DMS53 (cell line): Measurements from ENCODE around the gene SPTBN5.

ENCODE experiments used
- DNase-seq: peaks from one replicate; lab custom pipeline; 2025; lab: John Stamatoyannopoulos, UW

The SPTBN5 gene

DNA sequence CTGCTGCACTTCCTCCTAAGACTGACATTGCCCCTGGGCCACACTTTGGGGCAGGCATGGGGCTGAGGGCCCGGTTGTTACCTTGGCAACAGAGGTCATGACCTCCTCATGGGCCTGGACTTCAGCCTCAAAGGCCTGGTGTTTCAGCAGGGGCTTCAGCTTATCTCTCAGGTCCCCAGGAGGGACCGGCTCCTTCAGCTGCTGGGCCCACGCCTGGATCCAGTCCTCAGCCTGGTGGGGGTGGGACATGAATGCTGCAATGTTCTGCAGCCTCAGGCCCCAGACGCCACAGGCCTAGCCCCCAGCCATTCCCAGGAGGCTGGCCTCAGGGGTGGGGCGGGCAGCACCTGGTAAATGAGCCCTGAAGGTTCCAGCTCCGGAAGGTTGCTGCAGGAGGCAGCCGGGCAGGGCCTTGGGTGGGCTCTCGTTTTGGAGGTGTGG, 27.6 kb downstream of the SPTBN5 start:
- DNase-seq, result no peak

DNA sequence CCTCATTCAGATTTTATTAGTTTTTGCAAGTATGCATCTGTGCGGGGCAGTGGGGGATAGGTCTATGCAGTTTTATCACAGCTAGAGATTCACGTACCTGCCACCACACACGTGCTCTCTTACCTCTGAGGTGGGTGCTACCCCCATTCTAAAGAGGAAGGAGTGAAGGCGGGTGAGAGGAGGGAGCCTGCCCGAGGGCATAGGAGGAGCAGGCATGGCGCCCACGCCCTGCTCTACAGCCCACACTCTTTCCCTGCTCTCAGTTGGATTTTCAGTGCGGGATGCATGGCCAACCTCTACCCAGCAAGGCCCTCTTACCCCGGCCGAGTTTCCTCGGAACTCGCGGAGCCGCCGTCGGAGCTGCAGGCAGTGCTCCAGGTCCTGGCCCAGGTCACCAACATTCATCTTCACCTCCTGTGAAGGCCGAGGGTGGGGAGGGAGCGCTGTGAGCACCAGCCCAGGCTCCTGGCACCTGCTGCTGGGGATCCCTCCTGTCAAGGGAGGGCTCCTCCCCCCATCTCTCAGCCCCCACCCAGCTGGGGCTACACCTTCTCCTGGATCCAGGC, 28.3 kb downstream of the SPTBN5 start:
- no peak for DNase-seq

DNA sequence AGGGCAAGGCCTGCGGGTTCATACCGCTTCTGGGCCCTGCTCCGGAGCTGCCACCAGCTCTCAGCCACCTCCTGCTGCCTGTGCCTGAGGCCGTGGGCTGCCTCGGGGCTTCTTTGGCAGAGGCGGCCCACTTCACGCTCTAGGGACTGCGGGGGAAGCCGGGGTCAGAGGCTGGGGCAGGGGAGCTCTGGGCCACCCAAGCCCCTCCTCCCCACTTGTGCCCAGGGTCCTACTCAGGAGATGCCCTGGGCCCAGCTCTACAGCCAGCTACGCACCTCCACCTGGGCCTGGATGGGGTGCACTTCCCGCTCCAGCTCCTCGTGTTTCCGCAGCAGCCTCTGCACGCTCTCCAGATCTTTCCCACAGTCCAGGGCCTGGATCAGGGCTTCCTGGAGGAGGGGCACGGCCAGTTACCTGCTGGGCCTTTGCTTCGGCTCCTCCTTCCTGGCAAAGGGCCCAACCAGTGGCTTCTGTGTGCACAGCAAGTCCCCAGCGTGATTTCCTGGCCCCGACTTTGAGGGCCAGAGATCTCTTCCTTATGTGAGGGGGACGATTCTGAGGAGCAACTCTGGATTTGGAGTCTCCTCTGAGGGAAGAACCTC, 31.2 kb downstream of the SPTBN5 start:
- peak; percentile 62 for DNase-seq

DNA sequence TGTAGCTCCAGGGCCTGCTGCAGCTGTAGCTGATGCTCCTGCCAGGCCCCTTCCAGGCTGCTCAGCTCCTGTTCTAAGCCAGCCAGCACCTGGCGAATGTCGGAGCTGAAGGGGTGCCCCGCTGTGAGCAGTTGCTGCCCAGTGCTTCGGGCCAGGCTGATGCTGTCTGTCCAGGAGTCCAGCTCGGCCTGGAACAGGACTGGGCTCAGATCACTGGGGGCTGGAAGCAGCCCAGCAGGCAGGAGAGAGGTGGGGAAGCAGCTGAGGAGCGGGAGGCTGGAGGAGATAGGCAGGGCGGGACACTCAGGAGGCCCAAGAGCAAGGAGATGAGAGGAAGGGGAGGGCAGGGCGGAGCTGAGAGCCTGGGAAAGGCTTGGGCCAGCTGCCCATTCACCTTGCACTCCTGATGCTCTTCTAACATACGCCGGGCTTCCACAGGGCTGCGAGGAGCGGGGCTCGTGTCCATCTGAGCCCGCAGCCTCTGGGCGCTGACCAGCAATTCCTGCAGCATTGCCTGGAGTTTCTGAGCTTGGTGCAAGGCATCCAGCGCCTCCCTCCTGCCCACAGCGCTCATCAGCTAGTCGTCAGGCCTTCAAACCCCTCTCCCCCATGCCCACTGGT, 32.0 kb downstream of the SPTBN5 start:
- DNase-seq, result no peak

- DNase-seq, result no peak
Observed at GRCh38 chr15:41860049-41860828, 33.6 kb downstream of the SPTBN5 start.

DNA sequence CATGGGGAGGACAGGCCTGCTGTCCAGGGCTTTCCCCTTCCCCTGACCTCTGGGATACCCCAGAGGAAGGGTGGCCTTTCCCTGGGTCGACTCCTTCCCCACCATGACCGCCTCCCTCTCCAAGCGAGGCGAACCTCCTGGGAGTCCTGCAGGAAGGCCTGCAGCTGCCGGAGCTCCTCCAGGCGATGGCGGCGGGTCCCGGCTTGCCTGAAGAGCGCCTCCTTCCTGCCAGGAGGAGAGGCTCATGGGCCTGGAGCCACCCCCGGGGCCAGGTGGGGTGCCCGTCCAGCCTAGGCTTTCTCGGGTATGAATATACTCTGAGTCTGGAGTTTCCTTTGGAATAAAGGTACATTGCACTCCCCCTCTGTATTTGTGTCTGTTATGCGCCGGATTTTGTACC, 35.1 kb downstream of the SPTBN5 start:
- DNase-seq, result no peak

DNA sequence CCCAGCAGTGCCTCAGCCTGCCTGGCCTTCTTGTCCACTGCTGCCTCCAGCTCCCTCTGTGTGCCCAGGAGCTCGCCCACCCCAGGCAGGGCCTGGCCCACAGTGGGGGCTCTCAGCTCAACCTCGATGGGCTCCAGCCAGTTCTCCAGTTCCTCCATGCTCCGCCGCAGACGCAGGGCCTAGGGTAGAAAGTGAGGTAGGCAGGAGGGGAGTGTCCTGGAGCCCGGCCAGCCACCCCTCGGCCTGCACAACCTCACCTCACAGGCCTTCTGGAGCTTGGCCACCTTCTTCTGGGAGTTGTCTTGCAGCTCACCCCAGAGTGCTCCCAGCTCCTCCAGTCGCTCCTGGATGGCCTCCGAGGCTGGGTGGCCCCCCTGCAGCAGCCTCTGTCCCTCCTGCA, 36.5 kb downstream of the SPTBN5 start:
- no peak for DNase-seq

GRCh38 chr15:41856716-41857115, 37.1 kb downstream of the SPTBN5 start:
- no peak for DNase-seq

DNA sequence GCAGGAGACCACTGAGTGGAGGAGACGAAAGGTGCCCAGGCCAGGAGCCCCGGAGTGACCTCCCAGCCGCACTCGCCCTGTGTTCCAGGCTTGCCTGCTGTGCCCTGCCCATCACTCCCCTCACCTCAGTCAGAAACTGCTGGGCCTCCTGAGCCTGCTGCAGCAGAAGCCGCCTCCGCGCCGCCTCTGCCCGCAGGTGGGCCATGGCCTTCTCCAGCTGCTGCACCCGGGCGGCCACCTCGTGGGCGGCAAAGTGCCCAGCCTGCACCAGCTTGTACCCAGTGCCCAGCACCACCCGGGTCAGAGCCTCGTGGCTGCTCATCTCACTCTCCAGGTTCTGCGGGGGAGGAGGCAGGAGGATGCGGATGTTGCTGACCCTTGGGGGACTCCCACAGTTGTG, 37.6 kb downstream of the SPTBN5 start:
- DNase-seq, result no peak

DNA sequence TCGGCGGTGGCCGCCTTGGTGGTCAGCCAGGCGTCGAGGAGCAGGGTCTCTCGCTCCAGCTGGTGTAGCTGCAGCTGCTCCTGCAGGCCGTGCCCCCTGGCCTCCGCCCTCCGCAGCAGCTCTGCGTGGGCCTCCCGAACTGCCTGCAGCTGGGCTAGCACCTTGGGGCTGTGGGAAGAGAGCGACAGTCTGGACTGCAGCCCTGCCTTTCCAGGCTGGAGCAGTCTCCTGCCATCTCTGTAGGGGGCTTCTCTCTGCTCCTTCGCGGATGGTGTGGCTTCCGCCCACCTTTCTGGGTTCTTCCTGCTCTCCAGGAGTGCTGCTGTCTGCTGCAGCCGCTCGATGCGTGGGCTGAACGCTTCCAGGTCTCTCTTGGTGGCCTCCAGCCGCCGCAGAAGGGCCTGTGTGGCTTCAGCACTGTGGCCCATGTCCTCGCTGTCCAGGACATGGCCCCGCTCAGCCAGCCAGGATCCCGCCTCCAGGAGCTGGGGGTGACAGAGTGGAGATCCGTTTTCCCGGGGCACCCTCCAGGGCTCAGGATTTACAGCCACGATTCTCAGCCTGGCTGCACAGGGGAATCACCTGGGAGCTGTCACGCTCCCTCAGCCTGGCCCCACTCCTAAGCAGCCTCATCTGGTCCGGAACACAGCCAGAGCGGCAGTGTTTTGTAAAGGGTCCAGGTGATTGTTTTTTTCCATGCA, 38.4 kb downstream of the SPTBN5 start:
- no peak for DNase-seq

DNA sequence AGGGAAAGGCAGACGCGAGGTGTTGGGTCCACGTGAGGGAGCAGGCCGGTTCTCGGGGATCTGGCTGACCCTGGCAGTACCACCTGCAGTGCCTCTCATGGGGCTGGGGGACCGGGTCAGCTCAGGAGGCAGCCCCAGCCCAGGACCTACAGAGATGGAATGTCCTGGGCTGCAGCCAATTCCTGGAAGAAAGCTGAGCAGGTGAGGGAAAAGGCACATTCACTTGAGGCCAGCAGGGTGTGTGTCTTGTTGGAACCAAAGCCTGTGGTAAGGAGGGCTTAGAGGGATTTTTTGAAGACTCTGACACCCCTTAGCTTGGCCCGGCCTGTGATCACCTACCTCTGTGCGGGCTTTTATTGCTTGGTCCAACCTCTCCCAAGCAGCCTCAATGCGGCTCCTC, 39.4 kb downstream of the SPTBN5 start:
- no peak for DNase-seq

- no peak for DNase-seq
Observed at GRCh38 chr15:41853831-41854230, 40.0 kb downstream of the SPTBN5 start.

DNA sequence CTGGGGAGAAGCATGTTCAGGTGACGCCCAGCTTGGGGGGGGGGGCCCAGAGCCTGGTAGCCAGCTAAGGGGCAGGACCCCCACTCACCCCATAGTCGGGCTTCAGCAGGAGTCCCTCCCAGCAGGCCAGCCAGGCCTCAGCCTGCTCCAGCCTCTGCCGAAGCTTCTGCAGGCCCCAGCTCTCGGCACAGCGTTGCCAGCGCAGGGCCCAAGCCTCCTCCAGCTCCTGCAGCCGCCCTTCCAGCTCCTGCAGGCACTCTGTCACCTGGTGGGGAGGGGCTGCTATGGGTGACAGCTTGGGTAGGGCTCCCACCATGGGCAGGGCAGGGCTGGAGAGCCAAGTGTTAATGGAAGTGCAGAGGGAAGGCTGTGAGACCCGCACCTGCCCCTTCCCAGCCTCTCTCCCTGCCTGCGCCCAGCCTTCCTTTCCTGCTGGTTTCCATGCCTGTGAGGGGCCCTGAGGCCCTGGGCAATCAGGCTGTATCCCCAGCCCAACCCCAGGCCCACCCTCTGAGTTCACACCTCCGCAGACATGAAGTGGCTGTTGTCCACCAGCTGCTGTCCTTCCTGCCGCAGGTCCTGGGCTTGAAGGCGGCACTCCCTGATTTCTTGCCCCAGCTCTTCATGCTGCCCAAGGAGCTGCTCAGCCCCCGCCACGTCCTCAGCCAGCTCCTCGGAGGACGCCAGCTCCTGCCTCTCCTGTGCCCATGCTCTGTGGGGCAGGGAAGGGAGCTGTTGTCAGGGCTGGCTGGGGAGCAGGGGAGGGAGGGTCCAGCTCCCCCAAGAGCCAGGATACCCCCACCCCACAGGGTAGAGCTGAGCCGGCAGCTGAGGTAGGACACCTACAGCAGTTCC, 40.9 kb downstream of the SPTBN5 start:
- DNase-seq, result no peak

GRCh38 chr15:41851755-41852370, 42.0 kb downstream of the SPTBN5 start:
- DNase-seq, result no peak

DNA sequence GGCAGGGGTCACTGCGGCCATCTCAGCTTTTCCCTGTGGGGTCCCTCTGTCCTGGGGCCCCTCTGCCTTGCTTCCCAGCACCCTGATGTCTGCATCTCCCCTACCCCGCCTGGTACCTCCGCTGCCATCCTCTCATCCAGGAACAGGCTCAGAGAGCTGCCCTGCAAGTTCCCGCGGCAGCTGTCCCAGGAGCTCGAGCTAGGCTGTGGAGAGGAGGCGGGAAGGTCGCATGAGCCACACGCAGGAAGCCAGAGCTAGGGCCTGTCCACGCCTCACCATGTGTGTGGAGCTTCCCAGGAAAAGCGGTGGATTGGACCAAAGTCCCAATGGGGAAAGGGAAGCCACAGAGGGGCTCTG, 42.7 kb downstream of the SPTBN5 start:
- DNase-seq, result peak; percentile 65

- no peak for DNase-seq
Observed at GRCh38 chr15:41850482-41851166, 43.2 kb downstream of the SPTBN5 start.

- DNase-seq, result no peak
Observed at GRCh38 chr15:41849861-41850260, 44.0 kb downstream of the SPTBN5 start.

- DNase-seq, result no peak
Observed at GRCh38 chr15:41849204-41849603, 44.6 kb downstream of the SPTBN5 start.

- DNase-seq, result no peak
Observed at GRCh38 chr15:41848631-41849030, 45.2 kb downstream of the SPTBN5 start.

- DNase-seq, result no peak
Observed at GRCh38 chr15:41847981-41848380, 45.9 kb downstream of the SPTBN5 start.
